A549 treated with RU486 at 1 μM for 4 hours (cell line): ENCODE measurements around the gene CLK4. TPM values are rescaled to one million over a fixed set of nuclear protein-coding genes. Genes with fewer than 3 reads are reported as not detected.

Source experiments
- total RNA-seq: library from RNA; stranded (reverse); fragments of 200-300 nt; extraction: Qiagen RNA extraction; gene quantifications from 5 replicates; pipeline ENCODE4 v1.2.3, GENCODE V29; 2022; ENCODE audit warnings: low read depth

Gene CLK4
- total RNA-seq, result 8.7 to 10.2 TPM (median 8.9 TPM) in 5 replicates

DNA sequence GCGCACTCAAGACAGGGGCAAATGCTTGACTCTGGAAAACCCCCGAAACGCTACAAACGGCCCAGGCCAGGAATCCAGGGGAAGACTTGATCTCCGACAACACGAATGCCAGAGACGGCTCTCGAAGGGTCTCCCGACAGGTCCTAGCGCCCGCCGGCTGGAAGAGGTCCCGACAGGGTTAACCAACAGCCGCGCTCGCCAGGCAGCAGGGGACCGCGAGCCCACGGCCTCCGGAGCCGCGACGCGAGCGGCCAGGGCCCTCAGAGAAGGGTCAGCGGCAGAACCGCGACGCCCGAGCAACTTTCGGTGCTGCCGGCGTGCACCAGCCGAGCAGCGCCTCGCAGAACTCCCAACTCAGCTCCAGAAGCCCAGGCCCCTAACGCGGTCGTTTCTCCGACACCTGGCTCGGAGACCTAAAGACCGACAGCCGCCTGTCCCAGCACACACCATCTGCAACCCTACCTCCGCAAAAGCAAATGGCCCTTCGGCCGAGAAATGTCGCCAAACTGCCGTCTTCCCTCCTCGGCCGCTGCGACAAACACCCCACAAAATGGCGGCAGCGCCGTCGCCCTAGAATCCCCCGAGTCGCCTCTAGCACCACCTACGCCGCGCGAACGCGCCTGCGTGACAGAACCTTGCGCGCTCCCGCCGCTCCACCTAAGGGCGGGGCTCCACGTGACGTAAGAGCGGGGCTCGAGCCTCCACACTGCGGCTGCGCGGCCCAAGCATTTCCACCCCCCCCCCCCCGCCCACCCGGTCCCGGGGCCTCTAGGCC is at the start of gene CLK4:
Gene CLK4, minus strand, starts transcription at position 567 of the 775 bp plus-strand sequence. CDS start 3,634 bp downstream, outside the sequence.

DNA sequence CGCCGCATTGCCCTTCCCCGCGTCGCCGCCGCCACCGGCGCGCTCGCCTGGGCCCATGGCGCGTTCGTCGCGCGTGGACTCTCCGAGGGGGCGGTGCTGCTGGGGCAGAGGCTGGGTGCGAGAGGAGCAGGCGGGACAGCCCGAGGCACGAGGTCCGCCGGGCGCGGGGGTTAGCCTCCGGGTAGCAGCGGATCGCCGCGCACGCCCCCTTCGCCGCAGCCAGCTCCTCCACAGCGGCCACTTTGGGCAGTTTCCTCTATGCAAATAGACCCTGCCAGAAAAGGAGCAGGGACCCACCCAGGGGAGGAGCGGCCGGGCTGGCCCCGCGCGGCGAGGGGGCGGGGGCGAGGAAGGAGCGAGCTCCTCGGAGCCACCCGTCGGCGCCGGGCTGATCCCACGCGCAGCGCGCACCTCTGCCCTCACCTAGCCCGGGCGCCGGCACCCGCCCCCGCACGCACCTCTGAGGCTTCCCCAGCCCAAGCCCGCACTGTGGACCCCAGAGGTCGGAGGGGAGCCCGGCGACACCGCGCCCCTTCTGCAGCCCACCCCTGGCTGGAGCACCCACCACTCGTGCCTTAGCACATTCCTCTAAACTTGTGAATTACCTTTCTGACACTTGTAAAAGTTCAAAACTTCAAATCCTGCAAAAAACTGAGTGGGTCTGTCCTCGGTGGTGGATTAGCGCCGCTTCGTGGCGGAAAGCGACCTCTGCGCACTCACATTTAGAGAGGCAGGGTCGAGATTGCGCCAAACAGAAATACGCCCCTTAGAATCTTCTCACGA is 36.5 kb downstream of the CLK4 start, which contains the start of gene COL23A1:
Gene COL23A1, minus strand, starts transcription at position 253 of the 783 bp plus-strand sequence.

Other genes with a start within 250 kb of the CLK4 start
- gene COL23A1, start 36.7 kb downstream of the CLK4 start, total RNA-seq, result not detected in 5 replicates
- gene ZNF354A, start 103.6 kb upstream of the CLK4 start, total RNA-seq, result 4.7 to 7.9 TPM (median 7.6 TPM) in 5 replicates
- gene ZNF354B, start 232.9 kb upstream of the CLK4 start, total RNA-seq, result 2.8 to 6.2 TPM (median 4.8 TPM) in 5 replicates